SW 1271 (cell line): Measurements from ENCODE around the gene SMCO1.
"Not testable (repeated sequence)": the region's sequence is repeated elsewhere in the genome, so short reads cannot be mapped to it uniquely, and the experiment has no call there.

Experiments
- DNase-seq, 2 experiments: peaks; one replicate each; lab custom pipeline; 2025; lab: John Stamatoyannopoulos, UW

The SMCO1 gene

GRCh38 chr3:196492080-196492479 is 23.1 kb downstream of the SMCO1 start:
- no peak for DNase-seq

- DNase-seq, result no peak
Measured at GRCh38 chr3:196489747-196490146, 25.4 kb downstream of the SMCO1 start.

DNA sequence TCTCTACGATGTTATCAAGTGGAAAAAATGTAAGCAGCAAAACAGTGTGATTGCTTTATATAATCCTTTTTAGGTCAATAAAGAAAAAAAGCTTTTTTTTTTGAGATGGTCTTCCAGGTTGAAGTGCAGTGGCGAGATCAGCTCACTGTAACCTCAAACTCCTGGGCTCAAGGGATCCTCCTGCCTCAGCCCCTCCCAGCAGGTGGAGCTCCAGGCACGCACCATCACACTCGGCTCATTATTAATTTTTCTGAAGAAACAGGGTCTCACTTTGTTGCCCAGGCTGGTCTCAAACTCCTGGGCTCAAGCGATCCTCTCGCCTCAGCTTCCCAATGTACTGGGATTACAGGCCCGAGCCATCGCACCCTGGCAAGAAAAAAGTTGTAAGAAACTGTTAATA is 28.9 kb downstream of the SMCO1 start:
- DNase-seq, result no peak

- DNase-seq, result no peak
Measured at GRCh38 chr3:196477678-196478077, 37.5 kb downstream of the SMCO1 start.

DNA sequence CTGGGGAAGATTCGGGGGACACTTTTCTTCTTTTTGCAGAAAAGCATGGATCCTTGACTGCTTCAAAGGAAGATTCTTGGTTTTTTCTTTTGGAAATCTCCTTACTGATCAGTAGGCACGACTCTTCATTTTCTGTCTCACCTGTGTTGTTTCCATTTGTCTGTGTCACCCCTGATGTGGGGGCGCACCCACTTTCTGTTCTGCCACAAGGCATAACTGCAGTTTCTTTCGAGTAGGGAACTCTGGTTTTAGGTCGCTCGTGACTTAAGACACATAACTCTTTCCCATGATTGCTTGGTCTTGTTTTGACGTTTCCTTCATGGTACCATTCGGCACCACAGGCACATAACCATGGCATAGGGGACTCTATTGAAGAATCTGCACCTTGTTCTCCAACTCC is 42.9 kb downstream of the SMCO1 start:
- DNase-seq, result no peak

DNA sequence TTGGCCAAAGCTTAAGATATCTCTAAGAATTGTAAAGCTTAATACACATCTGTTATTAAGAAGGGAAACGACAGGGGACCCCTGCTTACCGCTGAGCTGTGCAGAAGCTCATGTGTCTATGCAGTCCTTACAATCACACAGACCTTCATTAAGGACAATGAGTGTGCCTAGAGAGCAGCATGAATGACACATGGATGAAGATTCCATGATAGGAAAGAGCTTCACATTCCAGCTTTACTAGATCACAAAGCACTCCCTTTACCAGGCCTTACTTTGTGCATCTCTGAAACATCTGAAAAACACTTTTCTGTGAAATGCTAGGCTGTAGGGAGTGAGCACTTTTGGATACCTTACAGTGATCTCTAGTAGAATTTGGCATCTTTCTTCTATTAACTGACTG is 43.6 kb downstream of the SMCO1 start:
- no peak for DNase-seq

GRCh38 chr3:196470182-196470581 is 45.0 kb downstream of the SMCO1 start:
- DNase-seq, result not testable (repeated sequence)

DNA sequence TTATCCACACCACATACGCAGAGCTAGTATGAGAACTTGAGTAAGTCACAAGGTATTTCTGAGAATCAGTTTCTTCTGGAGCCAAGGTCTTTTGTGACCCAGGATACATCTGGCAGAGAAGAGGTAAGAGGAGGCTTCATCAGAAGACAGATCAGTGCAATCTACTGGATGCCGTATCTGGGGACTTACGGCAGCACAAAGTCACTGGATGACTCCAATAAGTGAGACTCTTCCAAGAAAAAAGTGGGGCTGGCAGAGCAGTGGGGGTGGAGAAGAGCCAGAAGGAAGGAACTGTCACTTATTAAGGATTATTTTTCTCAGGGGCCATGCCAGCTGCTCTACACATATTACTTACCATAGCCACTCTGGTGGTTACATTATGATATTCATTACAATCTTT is 51.3 kb downstream of the SMCO1 start:
- DNase-seq, result no peak

DNA sequence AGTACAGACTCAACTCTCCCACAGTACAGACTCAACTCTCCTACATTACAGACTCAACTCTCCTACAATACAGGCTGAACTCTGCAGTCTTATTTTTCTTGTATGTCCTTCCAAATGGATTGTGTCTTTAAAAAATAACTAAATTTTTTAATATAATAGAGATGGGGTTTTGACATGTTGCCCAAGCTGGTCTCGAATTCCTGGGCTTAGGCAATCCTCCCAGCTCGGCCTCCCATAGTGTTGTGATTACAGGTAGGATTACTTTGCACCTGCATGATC is 51.7 kb downstream of the SMCO1 start:
- DNase-seq, result no peak

GRCh38 chr3:196462680-196463477 is 52.3 kb downstream of the SMCO1 start:
- DNase-seq, result not testable (repeated sequence)

DNA sequence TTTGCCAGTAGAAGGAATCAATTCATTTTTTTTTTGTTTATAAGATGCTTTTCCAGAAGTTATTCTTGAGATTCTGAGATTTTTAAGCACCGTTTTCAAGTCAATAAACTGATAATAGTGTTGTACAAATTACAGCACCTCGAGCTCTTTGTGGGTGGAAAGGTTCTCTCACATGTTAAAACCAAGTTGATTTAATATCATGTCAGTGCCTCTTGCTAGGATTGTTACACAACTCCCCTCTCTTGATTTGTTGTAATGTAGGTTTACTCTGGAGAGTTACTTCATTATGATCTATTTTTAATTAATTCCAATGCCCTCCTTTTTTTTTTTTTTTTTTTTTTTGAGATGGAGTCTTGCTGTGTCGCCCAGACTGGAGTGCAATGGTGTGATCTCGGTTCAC is 57.1 kb downstream of the SMCO1 start:
- DNase-seq, result no peak

GRCh38 chr3:196457470-196457869 is 57.7 kb downstream of the SMCO1 start:
- not testable (repeated sequence) for DNase-seq
